BLaER1 treated with 17β-estradiol and CSF1 and Interleukin-3, amounts not matched to agents 10 nM and 100 nM (cell line): ENCODE measurements around the gene RPAP2.

Experiments
- H3K27ac ChIP-seq, 11 experiments: shearing (Covaris generic); formaldehyde crosslinking; 2 replicates each; pipeline ENCODE4 v1.8.1; 2022
- H3K27me3 ChIP-seq, 11 experiments: shearing (Covaris generic); formaldehyde crosslinking; 2 replicates each; pipeline ENCODE4 v1.8.1; 2022
- H3K36me3 ChIP-seq, 11 experiments: shearing (Covaris generic); formaldehyde crosslinking; 2 replicates each; pipeline ENCODE4 v1.8.1; 2022
- H3K4me1 ChIP-seq, 10 experiments: shearing (Covaris generic); formaldehyde crosslinking; 2 replicates each; pipeline ENCODE4 v1.8.1; 2022
- H3K4me2 ChIP-seq, 11 experiments: shearing (Covaris generic); formaldehyde crosslinking; 2 replicates each; pipeline ENCODE4 v1.8.1; 2022
- H3K4me3 ChIP-seq, 10 experiments: shearing (Covaris generic); formaldehyde crosslinking; 2 replicates each; pipeline ENCODE4 v1.8.1; 2022
- H3K9ac ChIP-seq, 11 experiments: shearing (Covaris generic); formaldehyde crosslinking; 2 replicates each; pipeline ENCODE4 v1.8.1; 2022
- H3K9me3 ChIP-seq, 11 experiments: shearing (Covaris generic); formaldehyde crosslinking; replicated peaks in 1 of 11; 2 replicates each; pipeline ENCODE4 v1.8.1; 2022
- H4K20me1 ChIP-seq, 11 experiments: shearing (Covaris generic); formaldehyde crosslinking; 2 replicates each; pipeline ENCODE4 v1.8.1; 2022
- Cebpa-rat ChIP-seq, 11 experiments: shearing (Covaris generic); IDR thresholded peaks; 2 replicates each; pipeline ENCODE4 v1.8.1; 2022

RPAP2 gene

GRCh38 chr1:92315766-92316599, 17.1 kb downstream of the RPAP2 start:
- no peak for TF ChIP-seq Cebpa-rat (IDR thresholded peaks at IDR 0.05)
- no peak overlapping the region for H3K27ac ChIP-seq
- peaks cover 43 to 83% (median 63%) of the 10 kb centered on the region in 11 experiments for H3K36me3 ChIP-seq
- H3K9ac ChIP-seq = no peak overlapping the region
- H3K4me2 ChIP-seq = no peak overlapping the region
- H3K4me1 ChIP-seq = no peaks in the 10 kb centered on the region
- peaks cover 0 to 12% (median 6%) of the 10 kb centered on the region in 11 experiments; a peak in 10 of 22 replicates for H3K9me3 ChIP-seq
- H3K27me3 ChIP-seq = no peaks in the 10 kb centered on the region
- H4K20me1 ChIP-seq = no peaks in the 10 kb centered on the region
- no peak overlapping the region for H3K4me3 ChIP-seq

GRCh38 chr1:92317836-92318493, 19.1 kb downstream of the RPAP2 start:
- no peak overlapping the region for H3K4me3 ChIP-seq
- no peak for TF ChIP-seq Cebpa-rat (IDR thresholded peaks at IDR 0.05)
- H3K9ac ChIP-seq = no peak overlapping the region
- H3K9me3 ChIP-seq = peaks cover 0 to 6% (median 4%) of the 10 kb centered on the region in 11 experiments; a peak in 8 of 22 replicates
- H3K36me3 ChIP-seq = peaks cover 34 to 82% (median 58%) of the 10 kb centered on the region in 11 experiments
- no peaks in the 10 kb centered on the region for H4K20me1 ChIP-seq
- H3K4me1 ChIP-seq = no peaks in the 10 kb centered on the region
- no peak overlapping the region for H3K27ac ChIP-seq
- no peaks in the 10 kb centered on the region for H3K27me3 ChIP-seq
- no peak overlapping the region for H3K4me2 ChIP-seq

- no peak overlapping the region for H3K4me3 ChIP-seq
- TF ChIP-seq Cebpa-rat (IDR thresholded peaks at IDR 0.05) = no peak
- H3K36me3 ChIP-seq = peaks cover 77 to 95% (median 89%) of the 10 kb centered on the region in 11 experiments
- H3K4me1 ChIP-seq = no peaks in the 10 kb centered on the region
- no peak overlapping the region for H3K9ac ChIP-seq
- H4K20me1 ChIP-seq = no peaks in the 10 kb centered on the region
- H3K4me2 ChIP-seq = no peak overlapping the region
- peaks cover 30 to 41% (median 36%) of the 10 kb centered on the region in 11 experiments for H3K9me3 ChIP-seq
- no peak overlapping the region for H3K27ac ChIP-seq
- no peaks in the 10 kb centered on the region for H3K27me3 ChIP-seq
These were observed 24.9 kb downstream of the RPAP2 start for GRCh38 chr1:92323473-92324453.

GRCh38 chr1:92324784-92325183, 25.9 kb downstream of the RPAP2 start:
- Histone ChIP-seq H3K4me2 (no peak overlapping the region), H3K9ac (no peak overlapping the region), H3K9me3 (peaks cover 38 to 51% (median 43%) of the 10 kb centered on the region in 11 experiments), H3K36me3 (peaks cover 77 to 95% (median 90%) of the 10 kb centered on the region in 11 experiments), H3K27ac (no peak overlapping the region), H3K27me3 (no peaks in the 10 kb centered on the region), H4K20me1 (no peaks in the 10 kb centered on the region), H3K4me3 (no peak overlapping the region), H3K4me1 (no peaks in the 10 kb centered on the region)
- TF ChIP-seq Cebpa-rat (IDR thresholded peaks at IDR 0.05) = no peak

GRCh38 chr1:92326681-92327080, 27.8 kb downstream of the RPAP2 start:
- H3K36me3 ChIP-seq = peaks cover 76 to 89% (median 84%) of the 10 kb centered on the region in 11 experiments
- no peak overlapping the region; a peak in 1 of 20 replicates for H3K4me3 ChIP-seq
- no peaks in the 10 kb centered on the region for H4K20me1 ChIP-seq
- H3K9me3 ChIP-seq = peaks cover 38 to 56% (median 43%) of the 10 kb centered on the region in 11 experiments
- H3K4me2 ChIP-seq = no peak overlapping the region
- no peak overlapping the region for H3K9ac ChIP-seq
- no peaks in the 10 kb centered on the region for H3K27me3 ChIP-seq
- TF ChIP-seq Cebpa-rat (IDR thresholded peaks at IDR 0.05) = no peak
- H3K4me1 ChIP-seq = no peaks in the 10 kb centered on the region
- no peak overlapping the region for H3K27ac ChIP-seq

GRCh38 chr1:92327794-92328193, 28.9 kb downstream of the RPAP2 start:
- Histone ChIP-seq H3K27ac (no peak overlapping the region), H3K9ac (no peak overlapping the region), H3K27me3 (no peaks in the 10 kb centered on the region), H3K36me3 (peaks cover 68 to 88% (median 76%) of the 10 kb centered on the region in 11 experiments), H3K9me3 (peaks cover 38 to 56% (median 43%) of the 10 kb centered on the region in 11 experiments), H3K4me1 (no peaks in the 10 kb centered on the region), H3K4me2 (no peak overlapping the region), H3K4me3 (no peak overlapping the region), H4K20me1 (no peaks in the 10 kb centered on the region)
- no peak for TF ChIP-seq Cebpa-rat (IDR thresholded peaks at IDR 0.05)

GRCh38 chr1:92329347-92330129, 30.7 kb downstream of the RPAP2 start:
- Histone ChIP-seq H3K27ac (no peak overlapping the region), H3K4me2 (no peak overlapping the region), H3K9ac (no peak overlapping the region), H3K27me3 (no peaks in the 10 kb centered on the region), H3K4me3 (no peak overlapping the region), H3K4me1 (no peaks in the 10 kb centered on the region), H4K20me1 (no peaks in the 10 kb centered on the region), H3K9me3 (peaks cover 38 to 56% (median 43%) of the 10 kb centered on the region in 11 experiments), H3K36me3 (peaks cover 63 to 92% (median 71%) of the 10 kb centered on the region in 11 experiments)
- TF ChIP-seq Cebpa-rat (IDR thresholded peaks at IDR 0.05) = no peak

GRCh38 chr1:92333668-92334067, 34.8 kb downstream of the RPAP2 start:
- Histone ChIP-seq H3K9me3 (peaks cover 8 to 16% (median 9%) of the 10 kb centered on the region in 11 experiments), H4K20me1 (no peaks in the 10 kb centered on the region), H3K4me1 (no peaks in the 10 kb centered on the region)

More at GRCh38 chr1:92333668-92334067, 34.8 kb downstream of the RPAP2 start:
- no peaks in the 10 kb centered on the region for H3K27me3 ChIP-seq
- no peak overlapping the region for H3K27ac ChIP-seq
- H3K4me3 ChIP-seq = no peak overlapping the region
- no peak overlapping the region for H3K4me2 ChIP-seq
- no peak overlapping the region for H3K9ac ChIP-seq
- H3K36me3 ChIP-seq = peaks cover 32 to 83% (median 50%) of the 10 kb centered on the region in 11 experiments
- TF ChIP-seq Cebpa-rat (IDR thresholded peaks at IDR 0.05) = no peak
